ENCODE data around the gene KRTAP1-4. TPM values are rescaled to one million over a fixed set of nuclear protein-coding genes. Genes with fewer than 3 reads are reported as not detected.

The KRTAP1-4 gene
- total and polyA plus RNA-seq, 2 donors (not counting 3 experiments of a cell fraction or from before 2014, with no cell fraction given): not detected

DNA sequence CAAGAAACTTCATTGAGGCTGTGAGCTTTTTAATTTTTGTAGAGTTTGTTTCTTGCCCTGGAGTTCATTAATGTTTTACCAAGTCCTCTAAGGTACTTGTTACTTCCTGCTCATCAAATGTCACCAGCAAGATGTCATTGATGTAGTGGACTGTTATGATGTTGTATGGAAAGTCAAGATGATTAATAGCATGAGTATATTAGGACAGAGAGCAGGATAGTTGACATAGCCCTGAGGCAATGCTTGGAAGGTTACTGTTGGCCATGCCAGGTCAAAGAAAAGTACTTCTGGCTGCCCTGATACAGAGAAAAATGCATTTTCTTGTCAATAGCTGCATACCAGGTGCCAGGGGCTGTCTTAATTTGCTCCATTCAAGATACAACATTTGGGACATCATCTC, 9.7 kb downstream of the KRTAP1-4 start:
- no TSS peak for BruUV-seq (replicated peaks)
- H3K9me1 ChIP-seq (replicated peaks; ENCODE audit: control insufficient read depth, extremely low read depth, insufficient read depth, low read length): no peaks in the 10 kb centered on the region
- dilution Hi-C loops (cut with MboI; ENCODE audit: extremely low pct_ligation_motif_present, low sequenced_read_pairs) (no loop called here), intact Hi-C loops (cut with micrococcal nuclease) (loop anchor here (10.0 kb wide), 1 partner anchor 746 kb away; no protein-coding TSS in a partner anchor)
- H4K20me1 ChIP-seq (replicated peaks; ENCODE audit: control insufficient read depth, extremely low read depth, insufficient read depth, low read length): no peaks in the 10 kb centered on the region
- no peak overlapping the region for H3K27ac ChIP-seq (ENCODE audit: insufficient read depth, low read depth, low read length)
- H3K4me2 ChIP-seq (ENCODE audit: insufficient read depth, low read length): no peak overlapping the region
- FAIRE-seq: no peak
- no peaks in the 10 kb centered on the region for H3K4me1 ChIP-seq (ENCODE audit: control insufficient read depth, extremely low read depth, insufficient read depth, low read length)
- no peaks in the 10 kb centered on the region for H3K9me3 ChIP-seq (replicated peaks; ENCODE audit: control insufficient read depth, insufficient read depth, low read length)
- peaks cover 0 to 2% of the 10 kb centered on the region in 2 experiments for H3K27me3 ChIP-seq (ENCODE audit: control insufficient read depth in 2 of 2, insufficient read depth in 2 of 2, low read length in 2 of 2)
- TF ChIP-seq JUN (IDR thresholded peaks at IDR 0.05; ENCODE audit: borderline replicate concordance, insufficient read depth, insufficient read length, low read depth) (no peak), EZH2 (IDR thresholded peaks at IDR 0.05; ENCODE audit: borderline replicate concordance, low read depth, low read length, severe bottlenecking) (no peak), GATA2 (IDR thresholded peaks at IDR 0.05; ENCODE audit: insufficient read depth, insufficient read length, low read depth, low read length) (no peak), FOS (IDR thresholded peaks at IDR 0.05; ENCODE audit: borderline replicate concordance, insufficient read depth, low read length) (no peak), POLR2A (IDR thresholded peaks at IDR 0.05; ENCODE audit: low read depth, low read length) (no peak), POLR2AphosphoS5 (IDR thresholded peaks at IDR 0.05; ENCODE audit: insufficient read depth, low read depth, low read length) (no peak), MYC (IDR thresholded peaks at IDR 0.05; ENCODE audit: low read depth, low read length) (no peak)
- TF ChIP-seq, protein P1, sequence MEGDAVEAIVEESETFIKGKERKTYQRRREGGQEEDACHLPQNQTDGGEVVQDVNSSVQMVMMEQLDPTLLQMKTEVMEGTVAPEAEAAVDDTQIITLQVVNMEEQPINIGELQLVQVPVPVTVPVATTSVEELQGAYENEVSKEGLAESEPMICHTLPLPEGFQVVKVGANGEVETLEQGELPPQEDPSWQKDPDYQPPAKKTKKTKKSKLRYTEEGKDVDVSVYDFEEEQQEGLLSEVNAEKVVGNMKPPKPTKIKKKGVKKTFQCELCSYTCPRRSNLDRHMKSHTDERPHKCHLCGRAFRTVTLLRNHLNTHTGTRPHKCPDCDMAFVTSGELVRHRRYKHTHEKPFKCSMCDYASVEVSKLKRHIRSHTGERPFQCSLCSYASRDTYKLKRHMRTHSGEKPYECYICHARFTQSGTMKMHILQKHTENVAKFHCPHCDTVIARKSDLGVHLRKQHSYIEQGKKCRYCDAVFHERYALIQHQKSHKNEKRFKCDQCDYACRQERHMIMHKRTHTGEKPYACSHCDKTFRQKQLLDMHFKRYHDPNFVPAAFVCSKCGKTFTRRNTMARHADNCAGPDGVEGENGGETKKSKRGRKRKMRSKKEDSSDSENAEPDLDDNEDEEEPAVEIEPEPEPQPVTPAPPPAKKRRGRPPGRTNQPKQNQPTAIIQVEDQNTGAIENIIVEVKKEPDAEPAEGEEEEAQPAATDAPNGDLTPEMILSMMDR (IDR thresholded peaks at IDR 0.05; ENCODE audit: extremely low read depth in 1 of 2, insufficient read depth in 1 of 2, low read depth in 1 of 2, low read length in 2 of 2): no peak
- TF ChIP-seq, protein P2, sequence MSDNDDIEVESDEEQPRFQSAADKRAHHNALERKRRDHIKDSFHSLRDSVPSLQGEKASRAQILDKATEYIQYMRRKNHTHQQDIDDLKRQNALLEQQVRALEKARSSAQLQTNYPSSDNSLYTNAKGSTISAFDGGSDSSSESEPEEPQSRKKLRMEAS (IDR thresholded peaks at IDR 0.05; ENCODE audit: insufficient read depth, insufficient read length): no peak
- no peaks in the 10 kb centered on the region for H3K36me3 ChIP-seq (ENCODE audit: control insufficient read depth in 2 of 2, extremely low read depth in 1 of 2, insufficient read depth in 2 of 2, low read length in 2 of 2)
- H2AFZ ChIP-seq (ENCODE audit: low read depth, low read length): no peak overlapping the region
- DNase-seq (ENCODE audit: low read depth, low spot score): no peak
- POLR2A ChIA-PET: no interaction called here
- no peak overlapping the region for H3K9ac ChIP-seq (replicated peaks; ENCODE audit: extremely low read depth, insufficient read depth, low read length)
- H3K79me2 ChIP-seq (ENCODE audit: control insufficient read depth, insufficient read depth, low read length): no peaks in the 10 kb centered on the region
- CTCF ChIA-PET: no interaction called here
- no peak overlapping the region for H3K4me3 ChIP-seq (replicated peaks in 1 of 3; ENCODE audit: insufficient read depth in 1 of 3, low read depth in 1 of 3, low read length in 3 of 3)

Data from endothelial cell of umbilical vein (primary cell).